SK-N-MC (cell line): Measurements from ENCODE around the gene CD28.

Source experiments
- EZH2 ChIP-seq: fragments of 200-600 bp; sonication (generic); IDR thresholded peaks from one replicate; pipeline ENCODE4 v1.6.1; 2017; ENCODE audit warnings: antibody characterized with exemption
- FOXP2 ChIP-seq: optimal IDR thresholded peaks from 2 replicates; pipeline ENCODE3; 2011; ENCODE audit warnings: mild to moderate bottlenecking, moderate library complexity; ENCODE audit not compliant: insufficient read depth; ENCODE audit errors: extremely low read length, control extremely low read depth
- POLR2AphosphoS5 ChIP-seq: IDR thresholded peaks from 2 replicates; pipeline ENCODE4 v1.6.1; 2012; ENCODE audit warnings: mild to moderate bottlenecking, low read depth, low read length, borderline replicate concordance

- no peak for TF ChIP-seq POLR2AphosphoS5
- no peak for TF ChIP-seq EZH2
- no peak for TF ChIP-seq FOXP2
Measured at GRCh38 chr2:203692031-203692710, 14.3 kb upstream of the CD28 start.
